ENCODE data around the gene TINAGL1. TPM values are rescaled to one million over a fixed set of nuclear protein-coding genes. Genes with fewer than 3 reads are reported as not detected.

TINAGL1 gene
- total and polyA plus RNA-seq, 2 of the 13 experiments (the other 11 are each of a cell fraction or from before 2014, with no cell fraction given), result 24.7 to 76.8 TPM

DNA sequence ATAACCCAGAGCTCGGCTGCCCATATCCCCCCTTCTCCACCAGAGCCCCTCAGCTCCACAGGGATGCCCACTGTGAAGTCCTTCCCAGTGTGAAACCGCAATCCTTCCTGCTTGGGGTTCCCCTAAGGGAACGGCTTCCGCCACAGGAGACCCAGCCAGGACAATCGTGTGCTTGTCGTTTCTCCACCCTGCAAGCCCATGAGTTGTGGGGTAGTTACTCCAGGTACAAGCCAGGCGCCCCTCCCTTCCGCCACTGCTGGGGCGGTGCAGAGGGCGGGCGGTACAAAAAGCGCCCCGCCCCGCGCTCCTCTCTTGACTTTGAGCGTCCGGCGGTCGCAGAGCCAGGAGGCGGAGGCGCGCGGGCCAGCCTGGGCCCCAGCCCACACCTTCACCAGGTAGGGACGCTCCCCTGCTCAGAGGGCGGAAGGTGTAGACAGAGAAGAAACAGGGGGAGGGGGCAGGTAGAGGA, at the start of gene TINAGL1 (continued):
- TF ChIP-seq, protein P1, sequence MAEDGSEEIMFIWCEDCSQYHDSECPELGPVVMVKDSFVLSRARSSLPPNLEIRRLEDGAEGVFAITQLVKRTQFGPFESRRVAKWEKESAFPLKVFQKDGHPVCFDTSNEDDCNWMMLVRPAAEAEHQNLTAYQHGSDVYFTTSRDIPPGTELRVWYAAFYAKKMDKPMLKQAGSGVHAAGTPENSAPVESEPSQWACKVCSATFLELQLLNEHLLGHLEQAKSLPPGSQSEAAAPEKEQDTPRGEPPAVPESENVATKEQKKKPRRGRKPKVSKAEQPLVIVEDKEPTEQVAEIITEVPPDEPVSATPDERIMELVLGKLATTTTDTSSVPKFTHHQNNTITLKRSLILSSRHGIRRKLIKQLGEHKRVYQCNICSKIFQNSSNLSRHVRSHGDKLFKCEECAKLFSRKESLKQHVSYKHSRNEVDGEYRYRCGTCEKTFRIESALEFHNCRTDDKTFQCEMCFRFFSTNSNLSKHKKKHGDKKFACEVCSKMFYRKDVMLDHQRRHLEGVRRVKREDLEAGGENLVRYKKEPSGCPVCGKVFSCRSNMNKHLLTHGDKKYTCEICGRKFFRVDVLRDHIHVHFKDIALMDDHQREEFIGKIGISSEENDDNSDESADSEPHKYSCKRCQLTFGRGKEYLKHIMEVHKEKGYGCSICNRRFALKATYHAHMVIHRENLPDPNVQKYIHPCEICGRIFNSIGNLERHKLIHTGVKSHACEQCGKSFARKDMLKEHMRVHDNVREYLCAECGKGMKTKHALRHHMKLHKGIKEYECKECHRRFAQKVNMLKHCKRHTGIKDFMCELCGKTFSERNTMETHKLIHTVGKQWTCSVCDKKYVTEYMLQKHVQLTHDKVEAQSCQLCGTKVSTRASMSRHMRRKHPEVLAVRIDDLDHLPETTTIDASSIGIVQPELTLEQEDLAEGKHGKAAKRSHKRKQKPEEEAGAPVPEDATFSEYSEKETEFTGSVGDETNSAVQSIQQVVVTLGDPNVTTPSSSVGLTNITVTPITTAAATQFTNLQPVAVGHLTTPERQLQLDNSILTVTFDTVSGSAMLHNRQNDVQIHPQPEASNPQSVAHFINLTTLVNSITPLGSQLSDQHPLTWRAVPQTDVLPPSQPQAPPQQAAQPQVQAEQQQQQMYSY (CRISPR knock-in tag; IDR thresholded peaks at IDR 0.05), result no peak
- TF ChIP-seq SNAPC2 (CRISPR knock-in tag; IDR thresholded peaks at IDR 0.05) (no peak), CREM (IDR thresholded peaks at IDR 0.05) (no peak), CREM (CRISPR knock-in tag; IDR thresholded peaks at IDR 0.05) (no peak), ZNF563 (CRISPR knock-in tag; IDR thresholded peaks at IDR 0.05) (no peak), FOXP1 (IDR thresholded peaks at IDR 0.05) (no peak), FOXP1 (CRISPR knock-in tag; IDR thresholded peaks at IDR 0.05) (peak; percentile 20; the same call in 1 of the 2 replicates), RBFOX2 (IDR thresholded peaks at IDR 0.05; ENCODE audit: low read depth, low read length) (peak; percentile 73), ZFYVE20 (CRISPR knock-in tag; IDR thresholded peaks at IDR 0.05; ENCODE audit: borderline replicate concordance, low read depth) (no peak), GABPB1 (CRISPR knock-in tag; IDR thresholded peaks at IDR 0.05) (peak; percentile 73), DNMT1 (CRISPR knock-in tag; IDR thresholded peaks at IDR 0.05) (no peak), RELA (CRISPR knock-in tag; IDR thresholded peaks at IDR 0.05) (0 out of 2 replicates have a peak, but pooled peaks have one; percentile 7), ZNF670 (CRISPR knock-in tag; IDR thresholded peaks at IDR 0.05; ENCODE audit: borderline replicate concordance) (0 out of 2 replicates have a peak, but pooled peaks have one; percentile 6), MIER3 (CRISPR knock-in tag; IDR thresholded peaks at IDR 0.05; ENCODE audit: borderline replicate concordance) (no peak), ZNF724P (CRISPR knock-in tag; IDR thresholded peaks at IDR 0.05; ENCODE audit: borderline replicate concordance) (no peak; the same call in 1 of the 2 replicates), ZNF713 (CRISPR knock-in tag; IDR thresholded peaks at IDR 0.05) (0 out of 2 replicates have a peak, but pooled peaks have one; percentile 43), DNMT3B (CRISPR knock-in tag; conservative IDR thresholded peaks at IDR 0.05) (no peak), TAF15 (IDR thresholded peaks at IDR 0.05; ENCODE audit: low read depth, low read length, poor library complexity, severe bottlenecking) (no peak), ZNF101 (CRISPR knock-in tag; IDR thresholded peaks at IDR 0.05; ENCODE audit: borderline replicate concordance, low read depth) (no peak), CEBPG (CRISPR knock-in tag; IDR thresholded peaks at IDR 0.05) (0 out of 2 replicates have a peak, but pooled peaks have one; percentile 14), JARID2 (CRISPR knock-in tag; IDR thresholded peaks at IDR 0.05; ENCODE audit: insufficient replicate concordance) (no peak)
- TF ChIP-seq, protein P2, sequence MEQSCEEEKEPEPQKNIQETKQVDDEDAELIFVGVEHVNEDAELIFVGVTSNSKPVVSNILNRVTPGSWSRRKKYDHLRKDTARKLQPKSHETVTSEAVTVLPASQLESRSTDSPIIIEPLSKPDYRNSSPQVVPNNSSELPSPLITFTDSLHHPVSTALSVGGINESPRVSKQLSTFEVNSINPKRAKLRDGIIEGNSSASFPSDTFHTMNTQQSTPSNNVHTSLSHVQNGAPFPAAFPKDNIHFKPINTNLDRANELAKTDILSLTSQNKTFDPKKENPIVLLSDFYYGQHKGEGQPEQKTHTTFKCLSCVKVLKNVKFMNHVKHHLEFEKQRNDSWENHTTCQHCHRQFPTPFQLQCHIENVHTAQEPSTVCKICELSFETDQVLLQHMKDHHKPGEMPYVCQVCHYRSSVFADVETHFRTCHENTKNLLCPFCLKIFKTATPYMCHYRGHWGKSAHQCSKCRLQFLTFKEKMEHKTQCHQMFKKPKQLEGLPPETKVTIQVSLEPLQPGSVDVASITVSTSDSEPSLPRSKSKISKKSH (CRISPR knock-in tag; IDR thresholded peaks at IDR 0.05; ENCODE audit: borderline replicate concordance), result peak; percentile 10; the same call in 1 of the 2 replicates
- TF ChIP-seq, protein P3, sequence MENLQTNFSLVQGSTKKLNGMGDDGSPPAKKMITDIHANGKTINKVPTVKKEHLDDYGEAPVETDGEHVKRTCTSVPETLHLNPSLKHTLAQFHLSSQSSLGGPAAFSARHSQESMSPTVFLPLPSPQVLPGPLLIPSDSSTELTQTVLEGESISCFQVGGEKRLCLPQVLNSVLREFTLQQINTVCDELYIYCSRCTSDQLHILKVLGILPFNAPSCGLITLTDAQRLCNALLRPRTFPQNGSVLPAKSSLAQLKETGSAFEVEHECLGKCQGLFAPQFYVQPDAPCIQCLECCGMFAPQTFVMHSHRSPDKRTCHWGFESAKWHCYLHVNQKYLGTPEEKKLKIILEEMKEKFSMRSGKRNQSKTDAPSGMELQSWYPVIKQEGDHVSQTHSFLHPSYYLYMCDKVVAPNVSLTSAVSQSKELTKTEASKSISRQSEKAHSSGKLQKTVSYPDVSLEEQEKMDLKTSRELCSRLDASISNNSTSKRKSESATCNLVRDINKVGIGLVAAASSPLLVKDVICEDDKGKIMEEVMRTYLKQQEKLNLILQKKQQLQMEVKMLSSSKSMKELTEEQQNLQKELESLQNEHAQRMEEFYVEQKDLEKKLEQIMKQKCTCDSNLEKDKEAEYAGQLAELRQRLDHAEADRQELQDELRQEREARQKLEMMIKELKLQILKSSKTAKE (CRISPR knock-in tag; IDR thresholded peaks at IDR 0.05; ENCODE audit: borderline replicate concordance), result peak; percentile 35; the same call in 1 of the 2 replicates

Data from HepG2 (cell line).